Measurements from ENCODE around the gene NUFIP1.
"Not testable (repeated sequence)": the region's sequence is repeated elsewhere in the genome, so short reads cannot be mapped to it uniquely, and the experiment has no call there.

The NUFIP1 gene

GRCh38 chr13:44989071-44989889, at the start of gene NUFIP1, which contains the start of gene GPALPP1:
Gene NUFIP1 (minus strand): TSS chr13:44989471. CDS start chr13:44989436, 35 bp downstream.
Gene GPALPP1 (plus strand): TSS chr13:44989538. CDS start chr13:44989655, 117 bp downstream.
- DNase-seq: peak; percentile 95

GRCh38 chr13:45036206-45036605, 46.9 kb upstream of the NUFIP1 start:
- DNase-seq: no peak

GRCh38 chr13:45034342-45034741, 45.1 kb upstream of the NUFIP1 start:
- no peak for DNase-seq

GRCh38 chr13:45024847-45025246, 35.6 kb upstream of the NUFIP1 start:
- DNase-seq: no peak

DNA sequence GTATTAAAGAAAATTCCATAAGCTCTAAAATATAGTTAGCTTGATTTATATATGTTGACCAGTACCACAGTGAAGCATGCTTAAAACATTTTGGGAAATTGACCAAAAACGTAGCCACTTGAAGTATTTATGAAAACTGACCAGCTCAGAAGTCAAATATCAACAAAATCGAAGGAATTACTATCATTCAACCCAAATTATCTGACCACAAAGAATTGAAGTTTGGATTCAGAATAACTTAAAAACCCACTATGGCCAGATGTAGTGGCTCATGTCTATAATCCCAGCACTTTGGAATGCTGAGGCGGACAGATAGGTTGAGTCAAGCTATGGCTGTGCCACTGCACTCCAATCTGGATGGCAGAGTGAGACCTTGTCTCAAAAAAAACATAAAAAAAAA, 32.0 kb upstream of the NUFIP1 start:
- no peak for DNase-seq

DNA sequence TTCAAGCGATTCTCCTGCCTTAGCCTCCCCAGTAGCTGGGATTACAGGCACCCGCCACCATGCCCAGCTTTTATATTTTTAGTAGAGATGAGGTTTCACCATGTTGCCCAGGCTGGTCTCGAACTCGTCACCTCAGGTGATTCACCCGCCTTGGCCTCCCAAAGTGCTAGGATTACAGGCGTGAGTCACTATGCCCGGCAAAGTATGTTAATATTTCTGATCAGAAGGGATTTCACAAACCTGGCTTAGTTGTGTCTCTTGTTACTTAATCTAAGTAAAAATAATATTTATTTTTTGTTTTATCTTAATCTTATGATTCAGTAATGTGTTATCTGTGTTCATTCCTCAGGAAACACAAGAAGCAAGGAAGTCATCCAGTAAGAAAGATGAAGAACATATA, 30.7 kb upstream of the NUFIP1 start:
- DNase-seq: not testable (repeated sequence)

DNA sequence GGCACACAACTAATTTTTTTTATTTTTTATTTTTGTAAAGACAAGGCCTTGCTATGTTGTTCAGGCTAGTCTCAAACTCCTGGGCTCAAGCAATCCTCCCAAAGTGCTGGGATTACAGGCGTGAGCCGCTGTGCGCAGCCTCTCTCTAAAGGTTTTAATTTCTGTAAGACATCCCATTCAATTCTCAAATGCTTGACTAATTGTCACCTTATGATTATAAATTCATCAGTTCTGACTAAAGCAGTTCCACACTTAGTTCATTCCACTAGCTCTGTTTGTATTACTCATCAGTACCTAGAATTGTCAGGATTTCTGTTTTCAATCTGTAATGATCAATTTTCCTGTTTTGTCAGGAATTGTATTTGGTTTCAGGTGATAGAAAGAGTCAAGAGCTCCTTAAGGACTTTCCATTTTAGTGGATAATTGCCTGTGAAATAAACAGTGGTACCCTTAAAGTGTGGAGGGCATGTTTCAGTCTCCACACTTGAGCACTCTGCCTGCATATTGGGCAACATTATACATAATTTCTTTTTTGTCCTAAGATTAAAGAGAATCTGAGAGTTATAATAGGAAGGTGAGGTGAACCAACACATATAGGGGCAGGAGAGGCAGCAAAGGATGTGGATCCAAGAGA, 27.6 kb upstream of the NUFIP1 start:
- DNase-seq: no peak

DNA sequence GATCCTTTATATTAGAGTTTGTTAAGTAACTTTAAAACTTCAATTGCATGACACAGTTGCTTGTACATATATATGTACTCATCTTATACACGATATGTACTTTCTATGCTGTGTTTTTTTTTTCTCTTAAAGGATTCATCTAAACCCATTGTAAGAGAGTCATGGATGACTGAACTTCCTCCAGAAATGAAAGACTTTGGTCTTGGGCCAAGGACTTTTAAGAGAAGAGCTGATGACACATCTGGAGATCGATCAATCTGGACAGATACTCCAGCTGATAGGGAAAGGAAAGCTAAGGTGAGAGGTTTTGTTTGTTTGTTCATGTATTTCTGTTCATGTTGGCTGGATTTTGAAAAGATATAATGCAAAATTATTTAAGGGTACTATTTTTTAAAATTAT, 26.0 kb upstream of the NUFIP1 start:
- DNase-seq: no peak

GRCh38 chr13:45011198-45011597, 21.9 kb upstream of the NUFIP1 start:
- DNase-seq: no peak

DNA sequence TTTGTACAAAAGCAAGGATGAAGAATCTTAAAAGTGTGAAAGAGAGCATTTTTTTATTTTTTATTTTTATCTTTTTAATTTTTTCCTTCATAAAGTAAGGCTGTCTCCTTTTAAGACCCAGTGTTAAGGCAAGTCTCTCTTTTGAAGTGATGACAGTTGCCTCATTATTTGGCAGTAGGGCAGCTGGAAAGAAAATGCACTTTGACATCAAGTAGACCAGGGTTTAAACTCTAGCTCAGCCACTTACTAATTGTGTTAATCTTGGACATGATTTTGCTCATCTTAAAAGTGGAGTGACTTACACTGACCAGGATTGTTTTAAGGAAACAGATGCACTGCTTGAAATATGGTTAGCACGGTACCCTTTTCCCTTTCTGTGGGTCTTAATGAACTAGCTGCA, 18.6 kb upstream of the NUFIP1 start:
- no peak for DNase-seq

GRCh38 chr13:45007225-45007624, 18.0 kb upstream of the NUFIP1 start:
- DNase-seq: no peak

DNA sequence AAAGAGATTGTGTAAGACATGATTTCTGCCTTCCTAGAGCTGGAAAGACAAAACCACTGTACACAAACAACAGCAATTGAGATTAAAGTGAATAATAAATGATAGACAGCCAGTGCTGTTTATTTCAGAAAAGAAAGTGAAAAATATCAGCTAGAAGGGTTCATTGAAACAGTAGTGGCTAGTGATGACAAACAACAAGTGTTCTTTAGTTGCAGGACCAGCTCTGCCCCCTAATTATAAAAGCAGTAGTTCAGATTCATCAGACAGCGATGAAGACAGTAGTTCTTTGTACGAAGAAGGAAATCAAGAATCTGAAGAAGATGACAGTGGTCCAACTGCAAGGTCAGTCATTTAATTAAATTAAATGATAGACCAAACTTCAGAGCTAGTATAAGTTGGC, 14.8 kb upstream of the NUFIP1 start:
- no peak for DNase-seq

GRCh38 chr13:45003417-45003816, 14.1 kb upstream of the NUFIP1 start:
- DNase-seq: no peak

GRCh38 chr13:44989941-44990340, 670 bp upstream of the NUFIP1 start:
- peak; percentile 21 for DNase-seq

- DNase-seq: no peak
These were observed 10.9 kb downstream of the NUFIP1 start for GRCh38 chr13:44978328-44978727.

DNA sequence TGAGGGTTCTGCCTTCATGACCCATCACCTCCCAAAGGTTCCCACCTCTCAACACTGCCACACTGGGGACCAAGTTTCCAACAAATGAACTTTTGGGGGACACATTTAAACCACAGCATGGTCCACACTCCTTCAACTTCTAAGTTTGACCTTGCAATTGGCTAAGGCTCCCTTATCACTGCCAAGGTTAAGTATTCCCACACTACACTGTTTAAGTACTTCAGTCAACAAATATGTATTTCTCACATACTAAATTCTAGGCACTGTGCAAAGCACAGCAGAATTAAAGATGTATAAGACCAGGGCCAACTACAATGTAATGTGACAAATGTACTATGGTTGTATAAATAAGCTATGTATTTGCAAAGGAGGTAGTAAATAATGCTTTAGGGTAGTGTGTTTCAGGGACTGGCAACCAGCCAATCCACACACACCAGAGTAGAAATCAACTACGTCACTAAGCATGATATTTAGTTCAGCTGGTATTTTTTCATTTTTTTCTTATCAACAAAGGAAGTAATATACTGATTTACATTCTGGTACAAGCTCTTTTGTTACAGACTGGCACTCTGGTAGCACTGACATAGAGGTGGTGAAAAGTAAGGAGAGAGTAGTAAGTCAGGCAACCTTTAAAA, 12.2 kb downstream of the NUFIP1 start:
- DNase-seq: no peak

DNA sequence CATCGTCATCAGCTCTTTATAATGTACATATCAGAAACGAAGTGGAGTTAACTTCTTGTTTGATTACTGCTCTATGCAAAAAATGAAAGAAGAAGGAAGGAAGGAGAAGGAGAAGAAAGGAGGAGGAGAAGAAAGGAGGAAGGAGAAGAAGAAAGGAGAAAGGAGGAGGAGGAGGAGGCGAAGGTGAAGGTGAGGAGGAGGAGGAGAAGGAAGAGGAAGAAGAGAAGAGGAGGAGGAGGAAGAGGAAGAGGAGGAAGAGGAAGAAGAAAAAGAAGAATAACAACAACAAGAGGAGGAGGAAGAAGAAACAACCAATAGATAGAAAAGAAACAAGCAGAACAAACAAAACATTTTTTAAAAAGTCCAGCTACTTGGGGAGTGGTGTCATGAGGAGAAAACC, 13.1 kb downstream of the NUFIP1 start:
- DNase-seq: no peak

DNA sequence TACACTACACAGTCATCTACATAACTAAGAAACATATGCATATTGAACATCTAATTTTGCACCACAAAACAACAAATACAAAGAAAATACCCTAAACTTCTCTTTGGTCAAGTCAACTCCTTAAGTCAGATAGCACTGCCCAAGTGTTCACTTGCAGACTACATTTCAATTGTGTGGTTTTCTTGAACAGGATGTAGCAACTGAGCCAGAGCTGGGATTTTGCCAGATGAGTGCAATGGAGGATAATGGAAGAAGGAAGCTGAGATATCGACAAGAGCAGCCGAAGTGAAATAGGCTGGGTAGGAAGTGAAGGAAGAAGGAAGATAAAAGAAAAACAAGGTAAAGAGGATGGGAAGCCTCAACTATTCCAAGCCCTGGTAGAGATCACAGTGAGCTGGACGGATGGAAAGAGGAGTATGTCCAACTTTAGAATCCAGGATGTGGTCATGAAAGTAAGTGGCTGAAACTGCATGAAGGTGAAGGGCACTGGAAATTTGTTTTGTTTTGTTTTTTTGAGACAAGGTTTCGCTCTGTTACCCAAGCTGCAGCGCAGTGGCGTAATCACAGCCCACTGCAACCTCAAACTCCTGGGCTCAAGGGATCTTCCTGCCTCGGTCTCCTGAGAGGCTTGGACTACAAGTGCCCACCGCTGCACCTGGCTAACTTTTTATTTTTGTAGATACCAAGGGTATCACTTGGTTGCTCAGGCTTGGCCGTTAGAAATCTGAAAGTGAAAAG, 15.0 kb downstream of the NUFIP1 start:
- DNase-seq: peak; percentile 75

GRCh38 chr13:44972956-44973581, 16.2 kb downstream of the NUFIP1 start:
- peak; percentile 65 for DNase-seq

GRCh38 chr13:44971656-44972595, 17.3 kb downstream of the NUFIP1 start:
- no peak for DNase-seq
